GM19025 (cell line): ENCODE data around the gene GCLC.

Experiments used
- ATAC-seq: cut with Tn5 transposase; IDR thresholded peaks from one replicate; pipeline ENCODE4 v1.9.1; 2021; ENCODE audit warnings: mild to moderate bottlenecking, low read depth, moderate library complexity; ENCODE audit not compliant: unreplicated experiment

GCLC gene

GRCh38 chr6:53461041-53461656, 83.8 kb downstream of the GCLC start:
- ATAC-seq: no peak

- no peak for ATAC-seq
Measured at GRCh38 chr6:53458105-53458866, 86.6 kb downstream of the GCLC start.

GRCh38 chr6:53456809-53457208, 88.1 kb downstream of the GCLC start:
- no peak for ATAC-seq

- ATAC-seq: no peak
Measured at GRCh38 chr6:53455678-53456077, 89.2 kb downstream of the GCLC start.

GRCh38 chr6:53451165-53451564, 93.7 kb downstream of the GCLC start:
- ATAC-seq: no peak

- ATAC-seq: no peak
Measured at GRCh38 chr6:53447865-53448264, 97.0 kb downstream of the GCLC start.
